Endothelial cell (in vitro differentiated cells): ENCODE measurements around the gene TKTL1. TPM values are rescaled to one million over a fixed set of nuclear protein-coding genes. Genes with fewer than 3 reads are reported as not detected.
A peak's percentile ranks its signal among the peaks of the same experiment; 100 is the strongest.

ENCODE experiments used
- DNase-seq: peaks from one replicate; pipeline ENCODE4 v3.0.0; 2021; ENCODE audit warnings: low spot score
- H3K27ac Mint-ChIP-seq: one replicate; pipeline ENCODE4 v1.8.0; 2021; ENCODE audit warnings: mixed read lengths, inconsistent platforms; ENCODE audit not compliant: unreplicated experiment
- H3K27me3 Mint-ChIP-seq: one replicate; pipeline ENCODE4 v1.8.0; 2021; ENCODE audit warnings: mild to moderate bottlenecking, moderate library complexity, mixed read lengths, inconsistent platforms; ENCODE audit not compliant: unreplicated experiment
- H3K36me3 Mint-ChIP-seq: one replicate; pipeline ENCODE4 v1.8.0; 2021; ENCODE audit warnings: mild to moderate bottlenecking, low read depth, mixed read lengths, inconsistent platforms; ENCODE audit not compliant: unreplicated experiment
- H3K4me1 Mint-ChIP-seq: one replicate; pipeline ENCODE4 v1.8.0; 2021; ENCODE audit warnings: mild to moderate bottlenecking, mixed read lengths, inconsistent platforms; ENCODE audit not compliant: unreplicated experiment
- H3K4me3 Mint-ChIP-seq: one replicate; pipeline ENCODE4 v1.8.0; 2021; ENCODE audit warnings: mild to moderate bottlenecking, mixed read lengths, inconsistent platforms; ENCODE audit not compliant: unreplicated experiment
- H3K9me3 Mint-ChIP-seq: one replicate; pipeline ENCODE4 v1.8.0; 2021; ENCODE audit warnings: mixed read lengths, inconsistent platforms; ENCODE audit not compliant: unreplicated experiment
- CTCF ChIP-seq: fragments of 200-600 bp; sonication (generic); IDR thresholded peaks from one replicate; pipeline ENCODE4 v1.5.0; 2021; ENCODE audit warnings: antibody characterized with exemption; ENCODE audit not compliant: unreplicated experiment
- total RNA-seq: library from RNA; stranded (reverse); fragmentation: NEBNext Ultra II Directional; extraction: Animal tissue kit (Norgen Biotek cat#: 25700); gene quantifications from one replicate; pipeline ENCODE4 v1.2.1, GENCODE V29; 2021; ENCODE audit not compliant: unreplicated experiment

TKTL1 gene
- total RNA-seq, 1 donor from 2014 or later, result 7.1 TPM

- Mint-ChIP-seq H3K4me3 (no peak overlapping the region), H3K27ac (no peak overlapping the region), H3K9me3 (no peaks in the 10 kb centered on the region), H3K27me3 (peaks cover 3% of the 10 kb centered on the region), H3K36me3 (no peaks in the 10 kb centered on the region), H3K4me1 (peaks cover 10% of the 10 kb centered on the region)
- no peak for TF ChIP-seq CTCF
- no peak for DNase-seq
These were observed 19.8 kb downstream of the TKTL1 start for GRCh38 chrX:154315416-154315815.

GRCh38 chrX:154317391-154317995 lies 21.9 kb downstream of the TKTL1 start:
- Mint-ChIP-seq H3K9me3 (no peaks in the 10 kb centered on the region), H3K4me1 (peaks cover 12% of the 10 kb centered on the region), H3K36me3 (no peaks in the 10 kb centered on the region), H3K4me3 (no peak overlapping the region), H3K27ac (no peak overlapping the region), H3K27me3 (no peaks in the 10 kb centered on the region)
- TF ChIP-seq CTCF, result no peak
- peak; percentile 38 for DNase-seq

GRCh38 chrX:154320406-154320805 lies 24.8 kb downstream of the TKTL1 start:
- peaks cover 12% of the 10 kb centered on the region for H3K4me1 Mint-ChIP-seq
- H3K9me3 Mint-ChIP-seq, result no peaks in the 10 kb centered on the region
- H3K27ac Mint-ChIP-seq, result peak overlapping the region; percentile 3
- H3K36me3 Mint-ChIP-seq, result no peaks in the 10 kb centered on the region
- no peak for DNase-seq
- H3K4me3 Mint-ChIP-seq, result no peak overlapping the region
- H3K27me3 Mint-ChIP-seq, result peaks cover 4% of the 10 kb centered on the region
- no peak for TF ChIP-seq CTCF

- TF ChIP-seq CTCF, result no peak
- no peak for DNase-seq
- H3K4me1 Mint-ChIP-seq, result peaks cover 12% of the 10 kb centered on the region
- H3K9me3 Mint-ChIP-seq, result no peaks in the 10 kb centered on the region
- no peak overlapping the region for H3K4me3 Mint-ChIP-seq
- no peak overlapping the region for H3K27ac Mint-ChIP-seq
- peaks cover 4% of the 10 kb centered on the region for H3K27me3 Mint-ChIP-seq
- no peaks in the 10 kb centered on the region for H3K36me3 Mint-ChIP-seq
These were observed 25.6 kb downstream of the TKTL1 start for GRCh38 chrX:154321152-154321551.

GRCh38 chrX:154321594-154321993 lies 26.0 kb downstream of the TKTL1 start:
- H3K4me3 Mint-ChIP-seq, result no peak overlapping the region
- H3K36me3 Mint-ChIP-seq, result no peaks in the 10 kb centered on the region
- no peak for DNase-seq
- no peaks in the 10 kb centered on the region for H3K9me3 Mint-ChIP-seq
- H3K4me1 Mint-ChIP-seq, result peaks cover 12% of the 10 kb centered on the region
- H3K27ac Mint-ChIP-seq, result no peak overlapping the region
- peaks cover 4% of the 10 kb centered on the region for H3K27me3 Mint-ChIP-seq
- no peak for TF ChIP-seq CTCF
